Keratinocyte (primary cell): Measurements from ENCODE around the gene CD101. TPM values are rescaled to one million over a fixed set of nuclear protein-coding genes. Genes with fewer than 3 reads are reported as not detected.

ENCODE experiments used
- DNase-seq: peaks from one replicate; pipeline ENCODE4 v3.0.0-alpha.2; 2011; ENCODE audit warnings: low read depth, missing footprints, low spot score
- FAIRE-seq: peaks from 2 replicates; lab custom pipeline; 2011; peaks lifted over from hg19 to GRCh38; lab: Jason Lieb, UNC
- H2AFZ ChIP-seq: 2 replicates; pipeline ENCODE4 v1.6.0; 2012; ENCODE audit warnings: low read length, control low read depth, inconsistent platforms; ENCODE audit not compliant: control insufficient read depth
- H3K27ac ChIP-seq: 2 replicates; pipeline ENCODE4 v1.5.1; 2011; ENCODE audit warnings: low read length; ENCODE audit not compliant: control insufficient read depth, insufficient read depth
- H3K27me3 ChIP-seq: 3 replicates; pipeline ENCODE4 v1.6.0; 2011; ENCODE audit warnings: low read length; ENCODE audit not compliant: control insufficient read depth, insufficient read depth; ENCODE audit errors: extremely low read depth
- H3K36me3 ChIP-seq, 2 experiments: 2 replicates in 1 of 2; 3 replicates in 1 of 2; pipeline ENCODE4 v1.5.1; 2011; ENCODE audit warnings: low read length in 2 of 2, mild to moderate bottlenecking in 1 of 2; ENCODE audit not compliant: control insufficient read depth in 2 of 2, insufficient read depth in 2 of 2; ENCODE audit errors: extremely low read depth in 1 of 2
- H3K4me1 ChIP-seq: 3 replicates; pipeline ENCODE4 v1.5.1; 2011; ENCODE audit warnings: low read length; ENCODE audit not compliant: control insufficient read depth, insufficient read depth; ENCODE audit errors: extremely low read depth
- H3K4me2 ChIP-seq: 3 replicates; pipeline ENCODE4 v1.6.0; 2011; ENCODE audit warnings: low read depth, low read length; ENCODE audit not compliant: control insufficient read depth, insufficient read depth; ENCODE audit errors: extremely low read depth
- H3K4me3 ChIP-seq, 3 experiments: fragments of 200-600 bp in 1 of 3; sonication (generic) in 1 of 3; 2 replicates in 2 of 3; 3 replicates in 1 of 3; pipeline ENCODE4 v1.5.1; 2011 to 2016; ENCODE audit warnings: low read length in 3 of 3, mild to moderate bottlenecking in 3 of 3, control low read depth in 2 of 3, inconsistent platforms in 1 of 3, low read depth in 1 of 3, mixed read lengths in 1 of 3, mixed run types in 1 of 3, moderate library complexity in 1 of 3; ENCODE audit not compliant: control insufficient read depth in 2 of 3, insufficient read depth in 2 of 3; ENCODE audit errors: extremely low read depth in 1 of 3
- H3K79me2 ChIP-seq: 2 replicates; pipeline ENCODE4 v1.6.0; 2012; ENCODE audit warnings: low read length; ENCODE audit not compliant: control insufficient read depth, insufficient read depth
- H3K9ac ChIP-seq: 3 replicates; pipeline ENCODE4 v1.6.0; 2011; ENCODE audit warnings: low read length; ENCODE audit not compliant: control insufficient read depth, insufficient read depth; ENCODE audit errors: extremely low read depth
- H3K9me1 ChIP-seq: 3 replicates; pipeline ENCODE4 v1.6.0; 2011; ENCODE audit warnings: low read length; ENCODE audit not compliant: control insufficient read depth, insufficient read depth; ENCODE audit errors: extremely low read depth
- H3K9me3 ChIP-seq: 2 replicates; pipeline ENCODE4 v1.5.1; 2012; ENCODE audit warnings: low read depth, low read length; ENCODE audit not compliant: control insufficient read depth
- H4K20me1 ChIP-seq: 3 replicates; pipeline ENCODE4 v1.6.0; 2011; ENCODE audit warnings: low read length; ENCODE audit not compliant: control insufficient read depth, insufficient read depth; ENCODE audit errors: extremely low read depth
- EZH2 ChIP-seq: IDR thresholded peaks from one replicate; pipeline ENCODE4 v1.6.1; 2012; ENCODE audit warnings: inconsistent platforms, mild to moderate bottlenecking, low read length, moderate library complexity
- dilution Hi-C: fragments of 300-500 bp; cut with MboI; formaldehyde crosslinking; loops from one replicate; pipeline ENCODE4 v1.7.0; 2020; ENCODE audit warnings: low sequenced_read_pairs; ENCODE audit not compliant: extremely low pct_ligation_motif_present
- polyA plus RNA-seq, 5 experiments: library from polyadenylated mRNA; depleted of rRNA in 3 of 5; stranded (reverse) in 3 of 5; stranded (forward) in 1 of 5; unstranded in 1 of 5; fragments of >200 nt; gene quantifications; 1 replicate in 1 of 5; 2 replicates in 3 of 5; 3 replicates in 1 of 5; pipeline versions ENCODE4 v1.2.1 to v1.2.3, GENCODE V29; 2011 to 2012; ENCODE audit warnings: missing spikeins in 2 of 5, low read depth in 1 of 5, low replicate concordance in 1 of 5
- TF ChIP-seq, protein P1 (sequence below), 3 experiments: IDR thresholded peaks in 1 of 3; conservative IDR thresholded peaks in 1 of 3; optimal IDR thresholded peaks in 1 of 3; 2 replicates in 2 of 3; 3 replicates in 1 of 3; pipeline versions ENCODE3 to v1.5.1; 2011; ENCODE audit warnings: low read length in 3 of 3, mild to moderate bottlenecking in 3 of 3, moderate library complexity in 2 of 3, control low read depth in 1 of 3, inconsistent platforms in 1 of 3; ENCODE audit not compliant: insufficient read depth in 2 of 3; ENCODE audit errors: extremely low read depth in 1 of 3

Gene CD101
- polyA plus RNA-seq, 1 donor (not counting 4 experiments of a cell fraction or from before 2014, with no cell fraction given): 1.8 TPM

DNA sequence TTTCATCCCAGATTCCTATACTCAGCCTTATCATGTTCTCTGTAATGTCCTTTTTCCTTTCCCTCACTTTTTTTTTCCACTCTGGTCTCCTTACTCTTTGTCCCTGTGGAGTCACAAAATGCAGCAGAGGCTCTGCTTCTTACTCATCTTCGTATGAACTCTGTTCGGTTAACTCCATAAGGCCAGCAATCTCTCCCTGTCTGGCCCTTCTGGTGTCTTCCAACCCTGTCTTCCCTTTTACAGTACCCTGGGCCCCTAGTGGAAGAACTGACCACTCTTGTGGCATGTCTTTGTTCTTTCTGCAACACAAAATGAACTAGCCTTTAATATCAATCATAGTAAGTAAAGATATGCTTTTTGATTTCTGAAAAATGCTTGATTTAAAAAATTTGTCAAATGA lies 7.1 kb downstream of the CD101 start:
- Histone ChIP-seq H3K9me3 (no peaks in the 10 kb centered on the region), H3K36me3 (peaks cover 0 to 5% of the 10 kb centered on the region in 2 experiments), H3K4me1 (peaks cover 7% of the 10 kb centered on the region), H4K20me1 (no peaks in the 10 kb centered on the region), H3K9ac (no peak overlapping the region), H3K27me3 (no peaks in the 10 kb centered on the region), H2AFZ (no peak overlapping the region), H3K79me2 (no peaks in the 10 kb centered on the region), H3K4me3 (no peak overlapping the region), H3K9me1 (peaks cover 2% of the 10 kb centered on the region), H3K4me2 (no peak overlapping the region), H3K27ac (no peak overlapping the region)
- dilution Hi-C loops: no loop called here
- no peak for TF ChIP-seq EZH2
- TF ChIP-seq, protein P1, sequence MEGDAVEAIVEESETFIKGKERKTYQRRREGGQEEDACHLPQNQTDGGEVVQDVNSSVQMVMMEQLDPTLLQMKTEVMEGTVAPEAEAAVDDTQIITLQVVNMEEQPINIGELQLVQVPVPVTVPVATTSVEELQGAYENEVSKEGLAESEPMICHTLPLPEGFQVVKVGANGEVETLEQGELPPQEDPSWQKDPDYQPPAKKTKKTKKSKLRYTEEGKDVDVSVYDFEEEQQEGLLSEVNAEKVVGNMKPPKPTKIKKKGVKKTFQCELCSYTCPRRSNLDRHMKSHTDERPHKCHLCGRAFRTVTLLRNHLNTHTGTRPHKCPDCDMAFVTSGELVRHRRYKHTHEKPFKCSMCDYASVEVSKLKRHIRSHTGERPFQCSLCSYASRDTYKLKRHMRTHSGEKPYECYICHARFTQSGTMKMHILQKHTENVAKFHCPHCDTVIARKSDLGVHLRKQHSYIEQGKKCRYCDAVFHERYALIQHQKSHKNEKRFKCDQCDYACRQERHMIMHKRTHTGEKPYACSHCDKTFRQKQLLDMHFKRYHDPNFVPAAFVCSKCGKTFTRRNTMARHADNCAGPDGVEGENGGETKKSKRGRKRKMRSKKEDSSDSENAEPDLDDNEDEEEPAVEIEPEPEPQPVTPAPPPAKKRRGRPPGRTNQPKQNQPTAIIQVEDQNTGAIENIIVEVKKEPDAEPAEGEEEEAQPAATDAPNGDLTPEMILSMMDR (optimal IDR thresholded peaks at IDR 0.05 in 1 of 3, IDR thresholded peaks at IDR 0.05 in 1 of 3, conservative IDR thresholded peaks at IDR 0.05 in 1 of 3; ENCODE audit: extremely low read depth in 1 of 3, insufficient read depth in 2 of 3, low read length in 3 of 3): no peak
- DNase-seq (no peak), FAIRE-seq (no peak)

DNA sequence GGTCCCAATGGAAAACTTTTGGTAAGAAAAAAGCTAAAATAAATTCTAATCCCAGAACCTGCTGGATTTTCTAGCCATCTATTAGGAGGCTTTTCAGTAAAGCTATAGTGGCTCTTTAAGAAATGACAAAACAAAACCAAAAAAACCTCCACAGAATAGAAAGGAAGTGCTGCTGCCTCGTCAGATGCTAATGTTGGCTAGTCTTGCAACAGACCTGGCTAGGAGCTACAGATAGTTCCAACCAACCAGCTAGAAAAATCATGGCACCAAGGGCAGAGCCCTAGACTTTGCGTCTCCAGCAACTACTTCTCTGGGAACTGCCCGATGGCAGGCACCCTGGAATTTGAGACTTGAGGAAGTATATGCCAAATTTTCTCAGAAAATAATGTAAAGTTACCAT lies 7.6 kb downstream of the CD101 start:
- Histone ChIP-seq H3K27ac (no peak overlapping the region), H3K4me2 (no peak overlapping the region), H3K27me3 (no peaks in the 10 kb centered on the region), H3K9me3 (no peaks in the 10 kb centered on the region), H2AFZ (no peak overlapping the region), H4K20me1 (no peaks in the 10 kb centered on the region), H3K4me1 (peaks cover 7% of the 10 kb centered on the region), H3K4me3 (no peak overlapping the region), H3K36me3 (peaks cover 0 to 5% of the 10 kb centered on the region in 2 experiments), H3K9me1 (peaks cover 2% of the 10 kb centered on the region), H3K9ac (no peak overlapping the region), H3K79me2 (no peaks in the 10 kb centered on the region)
- dilution Hi-C loops: no loop called here
- FAIRE-seq: no peak
- no peak for TF ChIP-seq EZH2
- TF ChIP-seq, protein P1 (optimal IDR thresholded peaks at IDR 0.05 in 1 of 3, IDR thresholded peaks at IDR 0.05 in 1 of 3, conservative IDR thresholded peaks at IDR 0.05 in 1 of 3; ENCODE audit: extremely low read depth in 1 of 3, insufficient read depth in 2 of 3, low read length in 3 of 3): no peak
- no peak for DNase-seq
